WI38 (cell line): ENCODE data around the gene ADGRF4.

Source experiments
- H3K4me3 ChIP-seq: 2 replicates; pipeline ENCODE4 v1.5.1; 2011; ENCODE audit warnings: low read depth, mild to moderate bottlenecking, control low read depth, low read length
- CTCF ChIP-seq: IDR thresholded peaks from 2 replicates; pipeline ENCODE4 v1.5.1; 2012; ENCODE audit warnings: low read depth, mild to moderate bottlenecking, control low read depth, low read length

ADGRF4 gene

GRCh38 chr6:47752801-47753200 lies 54.4 kb downstream of the ADGRF4 start:
- no peak overlapping the region for H3K4me3 ChIP-seq
- no peak for TF ChIP-seq CTCF

GRCh38 chr6:47759364-47759763 lies 61.0 kb downstream of the ADGRF4 start:
- TF ChIP-seq CTCF: no peak
- H3K4me3 ChIP-seq: no peak overlapping the region

- no peak for TF ChIP-seq CTCF
- no peak overlapping the region for H3K4me3 ChIP-seq
Measured at GRCh38 chr6:47762502-47762901, 64.1 kb downstream of the ADGRF4 start.

DNA sequence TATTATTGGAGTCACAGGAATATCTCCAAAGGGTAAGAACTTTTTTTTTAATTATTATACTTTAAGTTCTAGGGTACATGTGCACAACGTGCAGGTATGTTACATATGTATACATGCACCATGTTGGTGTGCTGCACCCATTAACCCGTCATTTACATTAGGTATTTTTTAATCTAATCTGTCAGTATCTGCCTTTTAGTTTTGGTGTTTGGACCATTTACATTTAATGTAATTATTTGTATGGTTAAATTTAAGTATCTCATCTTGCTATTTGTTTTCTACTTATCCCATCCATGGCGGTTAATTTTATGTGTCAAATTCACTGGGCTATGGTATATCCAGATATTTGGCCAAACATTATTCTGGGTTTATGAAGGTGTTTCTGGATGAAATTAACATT lies 68.1 kb downstream of the ADGRF4 start:
- no peak overlapping the region for H3K4me3 ChIP-seq
- no peak for TF ChIP-seq CTCF

DNA sequence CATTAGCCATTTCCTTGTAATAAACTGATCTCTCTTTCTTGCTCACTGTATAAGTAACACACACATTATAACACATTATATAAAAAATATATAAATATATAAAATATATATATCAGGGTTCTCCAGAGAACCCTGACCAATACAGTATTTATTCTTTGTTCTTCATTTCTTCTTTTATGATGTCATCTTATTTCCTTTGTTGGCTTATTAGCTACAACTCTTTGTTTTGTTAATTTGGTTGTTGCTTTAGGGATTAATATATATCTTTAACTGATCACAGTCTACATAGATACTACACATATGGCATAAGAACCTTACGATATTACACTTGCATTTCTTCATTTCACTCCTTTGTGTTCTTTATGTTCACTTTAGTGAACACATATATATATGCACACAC lies 68.7 kb downstream of the ADGRF4 start:
- no peak overlapping the region for H3K4me3 ChIP-seq
- TF ChIP-seq CTCF: no peak

GRCh38 chr6:47769982-47770381 lies 71.6 kb downstream of the ADGRF4 start:
- TF ChIP-seq CTCF: no peak
- H3K4me3 ChIP-seq: no peak overlapping the region
